Measurements from ENCODE around the gene RFWD3. TPM values are rescaled to one million over a fixed set of nuclear protein-coding genes. Genes with fewer than 3 reads are reported as not detected.

The RFWD3 gene
- total and polyA plus RNA-seq, 9 donors, result 8.2 to 25.0 (median 15.8) TPM

DNA sequence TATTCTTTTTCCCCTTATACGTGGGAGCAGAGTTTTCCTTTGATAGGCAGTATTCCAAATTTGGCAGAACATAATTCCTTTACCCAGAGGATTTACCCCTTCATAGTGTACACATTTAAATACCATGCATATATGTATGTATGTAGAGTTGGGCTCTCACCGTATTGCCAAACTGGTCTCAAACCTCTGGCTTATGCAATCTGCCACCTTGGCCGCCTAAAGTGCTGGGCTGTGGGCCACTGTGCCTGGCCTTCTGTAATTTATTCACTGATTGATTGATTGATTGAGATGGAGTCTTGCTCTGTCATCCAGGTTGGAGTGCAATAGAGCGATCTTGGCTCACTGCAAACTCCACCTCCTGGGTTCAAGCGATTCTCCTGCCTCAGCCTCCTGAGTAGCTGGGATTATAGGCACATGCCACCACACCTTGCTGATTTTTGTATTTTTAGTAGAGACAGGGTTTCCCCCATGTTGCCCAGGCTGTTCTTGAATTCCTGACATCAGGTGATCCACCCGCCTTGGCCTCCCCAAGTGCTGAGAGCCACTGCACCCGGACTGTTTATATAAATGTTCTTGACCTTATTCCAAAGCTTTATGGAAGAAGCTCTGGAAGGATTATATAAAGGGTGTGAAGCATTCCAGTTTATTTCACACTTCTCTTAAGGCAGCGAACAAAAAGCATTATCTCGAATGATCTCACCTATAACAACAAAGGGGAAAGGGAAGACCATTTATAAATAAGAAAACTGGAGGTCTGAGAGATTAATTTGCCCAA is 74.6 kb downstream of the RFWD3 start:
- intact Hi-C loops (cut with DNase I), result no loop called here
- H3K4me1 ChIP-seq (ENCODE audit: insufficient read depth), result peaks cover 3% of the 10 kb centered on the region
- H3K4me3 ChIP-seq, result no peak overlapping the region
- H3K9me3 ChIP-seq, result no peaks in the 10 kb centered on the region
- no peak for DNase-seq
- H3K27me3 ChIP-seq, result no peaks in the 10 kb centered on the region
- no peak overlapping the region for H3K27ac ChIP-seq
- TF ChIP-seq EP300 (IDR thresholded peaks at IDR 0.05) (no peak), POLR2A (IDR thresholded peaks at IDR 0.05) (no peak)
- TF ChIP-seq, protein P1, sequence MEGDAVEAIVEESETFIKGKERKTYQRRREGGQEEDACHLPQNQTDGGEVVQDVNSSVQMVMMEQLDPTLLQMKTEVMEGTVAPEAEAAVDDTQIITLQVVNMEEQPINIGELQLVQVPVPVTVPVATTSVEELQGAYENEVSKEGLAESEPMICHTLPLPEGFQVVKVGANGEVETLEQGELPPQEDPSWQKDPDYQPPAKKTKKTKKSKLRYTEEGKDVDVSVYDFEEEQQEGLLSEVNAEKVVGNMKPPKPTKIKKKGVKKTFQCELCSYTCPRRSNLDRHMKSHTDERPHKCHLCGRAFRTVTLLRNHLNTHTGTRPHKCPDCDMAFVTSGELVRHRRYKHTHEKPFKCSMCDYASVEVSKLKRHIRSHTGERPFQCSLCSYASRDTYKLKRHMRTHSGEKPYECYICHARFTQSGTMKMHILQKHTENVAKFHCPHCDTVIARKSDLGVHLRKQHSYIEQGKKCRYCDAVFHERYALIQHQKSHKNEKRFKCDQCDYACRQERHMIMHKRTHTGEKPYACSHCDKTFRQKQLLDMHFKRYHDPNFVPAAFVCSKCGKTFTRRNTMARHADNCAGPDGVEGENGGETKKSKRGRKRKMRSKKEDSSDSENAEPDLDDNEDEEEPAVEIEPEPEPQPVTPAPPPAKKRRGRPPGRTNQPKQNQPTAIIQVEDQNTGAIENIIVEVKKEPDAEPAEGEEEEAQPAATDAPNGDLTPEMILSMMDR (IDR thresholded peaks at IDR 0.05), result no peak
- no peaks in the 10 kb centered on the region for H3K36me3 ChIP-seq
- 75 to 80% (median 79%) methylated on average over 9 of the region's 9 CpGs for WGBS, 3 donors

DNA sequence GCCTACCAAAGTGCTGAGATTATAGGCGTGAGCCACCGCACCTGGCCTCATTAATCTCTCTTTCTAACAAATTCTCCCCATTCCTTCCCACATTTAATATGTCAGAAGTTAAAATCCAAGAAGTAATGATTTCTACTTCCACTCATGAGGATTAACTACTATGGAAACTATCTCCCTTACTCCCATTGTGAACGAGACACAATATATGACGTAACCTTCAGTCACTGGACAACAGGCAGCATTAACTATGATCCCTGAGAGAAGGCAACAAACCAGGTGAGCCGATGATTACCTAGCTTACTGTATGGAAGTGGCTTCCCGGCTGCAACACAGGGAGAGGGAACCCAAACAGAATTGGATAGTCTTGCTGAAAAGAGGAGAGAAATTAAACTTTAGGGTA is 79.7 kb downstream of the RFWD3 start:
- H3K27ac ChIP-seq, result no peak overlapping the region
- no peaks in the 10 kb centered on the region for H3K27me3 ChIP-seq
- intact Hi-C loops (cut with DNase I), result no loop called here
- 77 to 92% (median 88%) methylated on average over 6 of the region's 6 CpGs for WGBS, 3 donors
- H3K36me3 ChIP-seq, result no peaks in the 10 kb centered on the region
- H3K4me1 ChIP-seq (ENCODE audit: insufficient read depth), result peaks cover 4% of the 10 kb centered on the region
- H3K9me3 ChIP-seq, result no peaks in the 10 kb centered on the region
- no peak for DNase-seq
- no peak overlapping the region for H3K4me3 ChIP-seq
- TF ChIP-seq EP300 (IDR thresholded peaks at IDR 0.05), result no peak

DNA sequence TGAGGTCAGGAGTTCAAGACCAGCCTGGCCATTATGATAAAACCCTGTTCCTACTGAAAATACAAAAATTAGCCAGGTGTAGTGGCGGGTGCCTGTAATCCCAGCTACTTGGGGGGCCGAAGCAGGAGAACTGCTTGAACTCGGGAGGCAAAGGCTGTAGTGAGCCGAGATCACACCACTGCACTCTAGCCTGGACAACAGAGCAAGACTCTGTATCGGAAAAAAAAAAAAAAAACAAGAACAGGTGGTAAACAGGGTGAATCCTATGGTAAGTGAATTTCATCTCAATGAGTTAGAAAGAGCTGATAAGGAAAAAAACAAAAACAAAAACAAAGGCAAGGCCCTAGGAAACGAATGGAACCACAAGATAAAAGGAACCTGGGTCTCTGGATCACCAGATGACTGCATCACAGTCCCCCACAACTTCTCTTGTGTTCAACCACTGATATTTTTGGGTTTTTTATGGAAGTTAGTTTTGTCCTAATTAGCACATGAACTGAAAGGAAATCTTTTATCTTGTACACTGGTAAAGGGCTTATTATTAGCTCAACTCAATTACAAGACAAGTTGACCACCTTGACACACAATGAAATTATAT is 80.7 kb downstream of the RFWD3 start:
- no peak for DNase-seq
- 88 to 91% (median 89%) methylated on average over 6 of the region's 6 CpGs for whole genome bisulfite sequencing, 3 donors
- Histone ChIP-seq H3K9me3 (no peaks in the 10 kb centered on the region), H3K4me3 (no peak overlapping the region), H3K27me3 (no peaks in the 10 kb centered on the region), H3K36me3 (no peaks in the 10 kb centered on the region), H3K27ac (no peak overlapping the region), H3K4me1 (ENCODE audit: insufficient read depth) (peaks cover 6% of the 10 kb centered on the region)
- intact Hi-C loops (cut with DNase I), result no loop called here
- TF ChIP-seq EP300 (IDR thresholded peaks at IDR 0.05), result no peak
- TF ChIP-seq POLR2A (IDR thresholded peaks at IDR 0.05), result no peak
- TF ChIP-seq, protein P1 (IDR thresholded peaks at IDR 0.05), result no peak

DNA sequence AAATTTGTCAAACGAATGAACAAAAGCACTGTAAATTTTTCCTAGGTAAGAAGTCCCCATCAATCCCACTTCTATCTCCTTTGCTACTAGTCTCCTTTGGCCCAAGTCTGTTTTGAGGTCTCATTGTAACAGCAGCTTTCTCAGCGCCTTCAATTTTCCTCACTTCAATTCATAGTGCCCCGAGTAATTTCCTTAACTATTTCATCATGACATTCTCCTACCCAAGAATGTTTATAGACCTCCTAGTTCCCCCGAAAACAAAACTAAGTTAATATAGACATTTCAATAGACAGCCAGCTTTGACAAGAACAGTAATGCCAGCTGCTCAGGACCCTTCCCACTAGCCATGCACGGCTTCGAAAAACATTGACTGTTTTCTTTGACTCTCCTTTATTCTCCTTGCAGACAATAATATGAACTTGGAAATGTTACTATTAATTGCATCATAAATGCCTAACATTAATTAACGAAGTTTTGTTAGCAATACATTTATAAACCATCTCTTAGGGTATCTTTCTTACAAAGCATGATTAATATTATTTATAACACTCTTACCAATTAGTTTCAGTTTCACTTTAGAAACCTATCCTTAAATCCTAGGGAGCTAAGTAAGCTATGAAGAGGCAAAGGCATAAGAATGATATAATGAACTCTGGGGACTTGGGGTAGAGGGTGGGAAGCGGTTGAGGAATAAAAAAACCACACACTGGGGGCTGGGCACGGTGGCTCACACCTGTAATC is 82.6 kb downstream of the RFWD3 start:
- no peak overlapping the region for H3K4me3 ChIP-seq
- 73 to 85% (median 80%) methylated on average over 9 of the region's 9 CpGs for WGBS, 3 donors

More for the DNA sequence above, 82.6 kb downstream of the RFWD3 start:
- H3K27ac ChIP-seq, result no peak overlapping the region
- TF ChIP-seq EP300 (IDR thresholded peaks at IDR 0.05), result no peak
- no peak for TF ChIP-seq POLR2A (IDR thresholded peaks at IDR 0.05)
- TF ChIP-seq, protein P1 (IDR thresholded peaks at IDR 0.05), result no peak
- no peak for DNase-seq
- intact Hi-C loops (cut with DNase I), result no loop called here
- no peaks in the 10 kb centered on the region for H3K36me3 ChIP-seq
- H3K9me3 ChIP-seq, result no peaks in the 10 kb centered on the region
- no peaks in the 10 kb centered on the region for H3K27me3 ChIP-seq
- peaks cover 9% of the 10 kb centered on the region for H3K4me1 ChIP-seq (ENCODE audit: insufficient read depth)
